Trophoblast cell (in vitro differentiated cells and primary cell): ENCODE results near the gene SIK3.

Experiments used
- DNase-seq, 2 donors: peaks; one replicate each; pipeline ENCODE4 v3.0.0-alpha.2; 2016
- H2AFZ ChIP-seq: 2 replicates; pipeline ENCODE4 v1.6.1; 2013; ENCODE audit warnings: low read length, moderate library complexity, mild to moderate bottlenecking; ENCODE audit not compliant: insufficient read depth, poor library complexity
- H2AK5ac ChIP-seq: 2 replicates; pipeline ENCODE4 v1.6.1; 2013; ENCODE audit warnings: mild to moderate bottlenecking, low read length
- H2BK120ac ChIP-seq: 2 replicates; pipeline ENCODE4 v1.6.1; 2013; ENCODE audit warnings: low read length, mild to moderate bottlenecking, moderate library complexity; ENCODE audit not compliant: insufficient read depth, poor library complexity
- H2BK12ac ChIP-seq: 2 replicates; pipeline ENCODE4 v1.6.1; 2013; ENCODE audit warnings: mild to moderate bottlenecking, low read length, moderate library complexity
- H2BK5ac ChIP-seq: 2 replicates; pipeline ENCODE4 v1.6.1; 2013; ENCODE audit warnings: low read length, low read depth, moderate library complexity, mild to moderate bottlenecking; ENCODE audit not compliant: poor library complexity
- H3K14ac ChIP-seq: 2 replicates; pipeline ENCODE4 v1.6.1; 2013; ENCODE audit warnings: mild to moderate bottlenecking, low read length
- H3K18ac ChIP-seq: 2 replicates; pipeline ENCODE4 v1.6.1; 2013; ENCODE audit warnings: mild to moderate bottlenecking, low read length
- H3K23ac ChIP-seq: 2 replicates; pipeline ENCODE4 v1.6.1; 2013; ENCODE audit warnings: low read length
- H3K27ac ChIP-seq: 2 replicates; pipeline ENCODE4 v1.5.1; 2013; ENCODE audit warnings: low read depth, mild to moderate bottlenecking, inconsistent platforms, low read length, moderate library complexity
- H3K27me3 ChIP-seq: 2 replicates; pipeline ENCODE4 v1.6.1; 2013; ENCODE audit warnings: inconsistent platforms, mild to moderate bottlenecking, low read length, moderate library complexity; ENCODE audit not compliant: insufficient read depth
- H3K36me3 ChIP-seq, 2 experiments: 1 replicate in 1 of 2; 2 replicates in 1 of 2; pipeline ENCODE4 v1.6.1; 2013; ENCODE audit warnings: low read length in 2 of 2, mild to moderate bottlenecking in 2 of 2, moderate library complexity in 1 of 2; ENCODE audit not compliant: insufficient read depth in 2 of 2, control insufficient read depth in 1 of 2
- H3K4ac ChIP-seq: 2 replicates; pipeline ENCODE4 v1.6.1; 2013; ENCODE audit warnings: low read depth, mild to moderate bottlenecking, low read length, moderate library complexity
- H3K4me1 ChIP-seq, 2 experiments: 1 replicate in 1 of 2; 2 replicates in 1 of 2; pipeline ENCODE4 v1.6.1; 2013; ENCODE audit warnings: low read length in 2 of 2, mild to moderate bottlenecking in 2 of 2, moderate library complexity in 1 of 2; ENCODE audit not compliant: insufficient read depth in 2 of 2, control insufficient read depth in 1 of 2
- H3K4me2 ChIP-seq: 2 replicates; pipeline ENCODE4 v1.6.1; 2013; ENCODE audit warnings: inconsistent platforms, mild to moderate bottlenecking, low read length, moderate library complexity
- H3K4me3 ChIP-seq: 2 replicates; pipeline ENCODE4 v1.5.1; 2013; ENCODE audit warnings: mild to moderate bottlenecking, low read depth, low read length, inconsistent platforms
- H3K79me1 ChIP-seq: one replicate; pipeline ENCODE4 v1.6.1; 2013; ENCODE audit warnings: low read length
- H3K79me2 ChIP-seq: 2 replicates; pipeline ENCODE4 v1.6.1; 2013; ENCODE audit warnings: low read length, mild to moderate bottlenecking; ENCODE audit not compliant: control insufficient read depth, insufficient read depth, poor library complexity
- H3K9ac ChIP-seq: 2 replicates; pipeline ENCODE4 v1.6.1; 2013; ENCODE audit warnings: mild to moderate bottlenecking, low read length
- H3K9me3 ChIP-seq: 2 replicates; pipeline ENCODE4 v1.6.1; 2013; ENCODE audit warnings: low read depth, mild to moderate bottlenecking, control low read depth, inconsistent platforms, low read length; ENCODE audit not compliant: insufficient read depth
- H4K12ac ChIP-seq: 2 replicates; pipeline ENCODE4 v1.6.1; 2013; ENCODE audit warnings: low read depth, mild to moderate bottlenecking, low read length, moderate library complexity
- H4K8ac ChIP-seq: 2 replicates; pipeline ENCODE4 v1.6.1; 2013; ENCODE audit warnings: low read depth, mild to moderate bottlenecking, low read length, moderate library complexity
- H4K91ac ChIP-seq: one replicate; pipeline ENCODE4 v1.6.1; 2013; ENCODE audit warnings: low read depth, mild to moderate bottlenecking, low read length, moderate library complexity
- WGBS: extraction: QIAGEN DNeasy Blood & Tissue Kit; methylation state at CpG from one replicate; pipeline ENCODE4 v1.1.7; 2013; ENCODE audit warnings: missing lambda C conversion rate; ENCODE audit not compliant: insufficient read length, insufficient coverage; ENCODE audit errors: extremely low coverage; 5-methylcytosine and 5-hydroxymethylcytosine counted together

Gene SIK3

GRCh38 chr11:116797816-116798215 lies 300.4 kb downstream of the SIK3 start:
- no peaks in the 10 kb centered on the region for H3K79me1 ChIP-seq
- no peaks in the 10 kb centered on the region for H3K36me3 ChIP-seq
- H3K14ac ChIP-seq, result no peak overlapping the region
- H3K9me3 ChIP-seq, result no peaks in the 10 kb centered on the region
- H4K91ac ChIP-seq, result no peak overlapping the region
- H2BK5ac ChIP-seq, result no peak overlapping the region
- H2BK120ac ChIP-seq, result no peak overlapping the region
- H3K18ac ChIP-seq, result no peak overlapping the region
- H3K4me2 ChIP-seq, result no peak overlapping the region
- no peak overlapping the region for H4K12ac ChIP-seq
- no peaks in the 10 kb centered on the region for H3K27me3 ChIP-seq
- no peak overlapping the region for H2AFZ ChIP-seq
- no peak overlapping the region for H2BK12ac ChIP-seq
- no peak overlapping the region for H3K27ac ChIP-seq
- WGBS, result no CpG with 5 or more reads among the region's 5 CpGs
- no peak overlapping the region for H3K23ac ChIP-seq
- no peak overlapping the region for H3K9ac ChIP-seq
- H3K4me1 ChIP-seq, result peaks cover 1% of the 10 kb centered on the region in 2 experiments
- no peak overlapping the region for H3K4ac ChIP-seq
- no peak overlapping the region for H4K8ac ChIP-seq
- H2AK5ac ChIP-seq, result no peak overlapping the region
- H3K79me2 ChIP-seq, result no peaks in the 10 kb centered on the region
- peak in 1 of 2 donors; percentile 56 for DNase-seq
- H3K4me3 ChIP-seq, result no peak overlapping the region

- no peak overlapping the region for H4K12ac ChIP-seq
- H3K23ac ChIP-seq, result no peak overlapping the region
- H2AFZ ChIP-seq, result no peak overlapping the region
- H2BK12ac ChIP-seq, result no peak overlapping the region
- H4K91ac ChIP-seq, result no peak overlapping the region
- H3K9me3 ChIP-seq, result no peaks in the 10 kb centered on the region
- no peaks in the 10 kb centered on the region for H3K36me3 ChIP-seq
- H4K8ac ChIP-seq, result no peak overlapping the region
- H2AK5ac ChIP-seq, result no peak overlapping the region
- H3K79me1 ChIP-seq, result no peaks in the 10 kb centered on the region
- WGBS, result no CpG with 5 or more reads among the region's 1 CpG
- no peak overlapping the region for H3K27ac ChIP-seq
- no peak overlapping the region for H3K4me2 ChIP-seq
- no peaks in the 10 kb centered on the region for H3K79me2 ChIP-seq
- no peak overlapping the region for H3K14ac ChIP-seq
- H3K4me1 ChIP-seq, result peaks cover 6 to 9% of the 10 kb centered on the region in 2 experiments
- no peak overlapping the region for H3K9ac ChIP-seq
- H3K27me3 ChIP-seq, result no peaks in the 10 kb centered on the region
- H2BK5ac ChIP-seq, result no peak overlapping the region
- no peak overlapping the region for H3K4ac ChIP-seq
- no peak for DNase-seq
- no peak overlapping the region for H3K18ac ChIP-seq
- H2BK120ac ChIP-seq, result no peak overlapping the region
- H3K4me3 ChIP-seq, result no peak overlapping the region
These were observed 301.7 kb downstream of the SIK3 start for GRCh38 chr11:116796548-116796947.

GRCh38 chr11:116794851-116795250 lies 303.4 kb downstream of the SIK3 start:
- no peak for DNase-seq
- Histone ChIP-seq H3K79me2 (no peaks in the 10 kb centered on the region), H2BK5ac (no peak overlapping the region), H3K27me3 (no peaks in the 10 kb centered on the region), H3K4me2 (no peak overlapping the region), H2BK12ac (no peak overlapping the region), H4K12ac (no peak overlapping the region), H3K9me3 (no peaks in the 10 kb centered on the region), H3K18ac (no peak overlapping the region), H4K91ac (no peak overlapping the region), H3K14ac (no peak overlapping the region), H2BK120ac (no peak overlapping the region), H3K79me1 (no peaks in the 10 kb centered on the region), H2AK5ac (no peak overlapping the region), H3K23ac (no peak overlapping the region), H3K4me1 (peaks cover 6 to 14% of the 10 kb centered on the region in 2 experiments), H3K4me3 (no peak overlapping the region), H3K36me3 (no peaks in the 10 kb centered on the region), H4K8ac (no peak overlapping the region), H3K4ac (no peak overlapping the region), H3K9ac (no peak overlapping the region), H3K27ac (no peak overlapping the region), H2AFZ (no peak overlapping the region)
- whole genome bisulfite sequencing, result no CpG with 5 or more reads among the region's 2 CpGs

- H2BK120ac ChIP-seq, result no peak overlapping the region
- H3K27me3 ChIP-seq, result no peaks in the 10 kb centered on the region
- H3K79me1 ChIP-seq, result no peaks in the 10 kb centered on the region
- no CpG with 5 or more reads among the region's 1 CpG for WGBS
- H3K9me3 ChIP-seq, result no peaks in the 10 kb centered on the region
- H3K9ac ChIP-seq, result no peak overlapping the region
- H4K91ac ChIP-seq, result no peak overlapping the region
- no peak overlapping the region for H2BK5ac ChIP-seq
- no peak overlapping the region for H3K18ac ChIP-seq
- no peak overlapping the region for H3K27ac ChIP-seq
- DNase-seq, result no peak
- H4K12ac ChIP-seq, result no peak overlapping the region
- peaks cover 9 to 17% of the 10 kb centered on the region in 2 experiments for H3K4me1 ChIP-seq
- no peak overlapping the region for H2BK12ac ChIP-seq
- no peak overlapping the region for H2AK5ac ChIP-seq
- no peaks in the 10 kb centered on the region for H3K36me3 ChIP-seq
- H3K23ac ChIP-seq, result no peak overlapping the region
- H3K14ac ChIP-seq, result no peak overlapping the region
- H2AFZ ChIP-seq, result no peak overlapping the region
- no peak overlapping the region for H3K4me2 ChIP-seq
- H3K79me2 ChIP-seq, result no peaks in the 10 kb centered on the region
- no peak overlapping the region for H3K4ac ChIP-seq
- no peak overlapping the region for H3K4me3 ChIP-seq
- no peak overlapping the region for H4K8ac ChIP-seq
These were observed 304.5 kb downstream of the SIK3 start for GRCh38 chr11:116793772-116794097.
